ENCODE data around the gene COPB1.

Gene COPB1

GRCh38 chr11:14454861-14455632, 44.6 kb downstream of the COPB1 start:
- H3K36me3 ChIP-seq (ENCODE audit: insufficient read depth, low read length): peaks cover 41% of the 10 kb centered on the region
- H3K27me3 ChIP-seq (ENCODE audit: insufficient read depth, low read length): no peaks in the 10 kb centered on the region
- H3K4me3 ChIP-seq (ENCODE audit: low read length): no peak overlapping the region
- H3K9ac ChIP-seq (ENCODE audit: low read depth, low read length): no peak overlapping the region
- WGBS: 91% methylated on average over 6 of the region's 7 CpGs
- H3K4me1 ChIP-seq (ENCODE audit: insufficient read depth, low read length): no peaks in the 10 kb centered on the region
- H3K9me3 ChIP-seq (ENCODE audit: insufficient read depth, low read depth, low read length): no peaks in the 10 kb centered on the region
- H3K27ac ChIP-seq (ENCODE audit: low read depth, low read length): no peak overlapping the region

- Histone ChIP-seq H3K27me3 (ENCODE audit: insufficient read depth, low read length) (no peaks in the 10 kb centered on the region), H3K9me3 (ENCODE audit: insufficient read depth, low read depth, low read length) (no peaks in the 10 kb centered on the region), H3K36me3 (ENCODE audit: insufficient read depth, low read length) (peaks cover 11% of the 10 kb centered on the region), H3K4me3 (ENCODE audit: low read length) (no peak overlapping the region), H3K27ac (ENCODE audit: low read depth, low read length) (no peak overlapping the region), H3K9ac (ENCODE audit: low read depth, low read length) (no peak overlapping the region), H3K4me1 (ENCODE audit: insufficient read depth, low read length) (no peaks in the 10 kb centered on the region)
- 100% methylated on average over 1 of the region's 1 CpG for WGBS
These were observed 47.8 kb downstream of the COPB1 start for GRCh38 chr11:14451825-14452224.

- H3K27ac ChIP-seq (ENCODE audit: low read depth, low read length): no peak overlapping the region
- WGBS: 90% methylated on average over 1 of the region's 1 CpG
- H3K9ac ChIP-seq (ENCODE audit: low read depth, low read length): no peak overlapping the region
- H3K27me3 ChIP-seq (ENCODE audit: insufficient read depth, low read length): no peaks in the 10 kb centered on the region
- no peak overlapping the region for H3K4me3 ChIP-seq (ENCODE audit: low read length)
- 0 out of 2 replicates have a peak, but pooled peaks cover 6% of the 10 kb centered on the region for H3K36me3 ChIP-seq (ENCODE audit: insufficient read depth, low read length)
- no peaks in the 10 kb centered on the region for H3K4me1 ChIP-seq (ENCODE audit: insufficient read depth, low read length)
- H3K9me3 ChIP-seq (ENCODE audit: insufficient read depth, low read depth, low read length): no peaks in the 10 kb centered on the region
These were observed 50.3 kb downstream of the COPB1 start for GRCh38 chr11:14449302-14449714.

- H3K4me3 ChIP-seq (ENCODE audit: low read length): no peak overlapping the region
- no peaks in the 10 kb centered on the region for H3K27me3 ChIP-seq (ENCODE audit: insufficient read depth, low read length)
- no peak overlapping the region for H3K9ac ChIP-seq (ENCODE audit: low read depth, low read length)
- 95% methylated on average over 1 of the region's 1 CpG for WGBS
- H3K36me3 ChIP-seq (ENCODE audit: insufficient read depth, low read length): 0 out of 2 replicates have a peak, but pooled peaks cover 6% of the 10 kb centered on the region
- H3K27ac ChIP-seq (ENCODE audit: low read depth, low read length): no peak overlapping the region
- H3K9me3 ChIP-seq (ENCODE audit: insufficient read depth, low read depth, low read length): no peaks in the 10 kb centered on the region
- no peaks in the 10 kb centered on the region for H3K4me1 ChIP-seq (ENCODE audit: insufficient read depth, low read length)
These were observed 51.4 kb downstream of the COPB1 start for GRCh38 chr11:14448240-14448639.

- no peaks in the 10 kb centered on the region for H3K9me3 ChIP-seq (ENCODE audit: insufficient read depth, low read depth, low read length)
- H3K36me3 ChIP-seq (ENCODE audit: insufficient read depth, low read length): no peaks in the 10 kb centered on the region
- no peak overlapping the region for H3K4me3 ChIP-seq (ENCODE audit: low read length)
- no peaks in the 10 kb centered on the region for H3K27me3 ChIP-seq (ENCODE audit: insufficient read depth, low read length)
- no peak overlapping the region for H3K27ac ChIP-seq (ENCODE audit: low read depth, low read length)
- no peaks in the 10 kb centered on the region for H3K4me1 ChIP-seq (ENCODE audit: insufficient read depth, low read length)
- no peak overlapping the region for H3K9ac ChIP-seq (ENCODE audit: low read depth, low read length)
These were observed 52.9 kb downstream of the COPB1 start for GRCh38 chr11:14446701-14447169.

GRCh38 chr11:14445542-14446530, 53.8 kb downstream of the COPB1 start:
- Histone ChIP-seq H3K9ac (ENCODE audit: low read depth, low read length) (no peak overlapping the region), H3K9me3 (ENCODE audit: insufficient read depth, low read depth, low read length) (no peaks in the 10 kb centered on the region), H3K4me3 (ENCODE audit: low read length) (no peak overlapping the region), H3K36me3 (ENCODE audit: insufficient read depth, low read length) (no peaks in the 10 kb centered on the region), H3K27ac (ENCODE audit: low read depth, low read length) (no peak overlapping the region), H3K4me1 (ENCODE audit: insufficient read depth, low read length) (no peaks in the 10 kb centered on the region), H3K27me3 (ENCODE audit: insufficient read depth, low read length) (no peaks in the 10 kb centered on the region)
- 94% methylated on average over 2 of the region's 2 CpGs for WGBS

DNA sequence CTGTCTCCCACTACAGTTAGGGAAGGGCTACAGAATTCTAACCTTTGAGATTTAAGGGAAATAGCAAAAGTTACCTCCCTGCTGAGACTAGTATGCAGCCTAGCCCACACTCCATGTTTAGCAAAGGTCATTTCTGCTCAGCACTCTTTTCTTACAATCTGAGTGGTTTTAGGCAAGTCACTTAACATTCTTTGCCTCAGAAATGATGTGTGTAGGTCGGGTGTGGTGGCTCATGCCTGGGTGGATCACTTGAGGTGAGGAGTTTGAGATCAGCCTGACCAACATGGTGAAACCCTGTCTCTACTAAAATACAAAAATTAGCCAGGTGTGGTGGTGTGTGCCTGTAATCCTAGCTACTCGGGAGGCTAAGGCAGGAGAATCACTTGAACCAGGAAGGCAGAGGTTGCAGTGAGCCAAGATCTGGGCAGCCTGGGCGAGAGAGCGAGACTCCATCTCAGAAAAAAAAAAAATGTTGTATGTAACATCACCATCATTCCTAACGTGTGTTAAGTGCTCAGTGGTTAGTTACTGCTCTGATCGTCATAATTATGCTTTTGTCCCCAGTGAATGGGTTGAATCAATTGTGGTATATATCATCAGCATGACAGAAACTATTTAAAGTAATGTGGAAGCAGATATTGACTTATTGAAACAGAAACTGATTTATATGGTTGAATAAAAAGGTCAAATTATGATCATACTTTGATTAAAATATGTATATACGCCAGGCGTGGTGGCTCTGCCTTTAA, 55.0 kb downstream of the COPB1 start:
- no peak overlapping the region for H3K27ac ChIP-seq (ENCODE audit: low read depth, low read length)
- no peaks in the 10 kb centered on the region for H3K36me3 ChIP-seq (ENCODE audit: insufficient read depth, low read length)
- H3K9me3 ChIP-seq (ENCODE audit: insufficient read depth, low read depth, low read length): no peaks in the 10 kb centered on the region
- 89% methylated on average over 7 of the region's 8 CpGs for WGBS
- H3K27me3 ChIP-seq (ENCODE audit: insufficient read depth, low read length): no peaks in the 10 kb centered on the region
- H3K4me1 ChIP-seq (ENCODE audit: insufficient read depth, low read length): no peaks in the 10 kb centered on the region
- no peak overlapping the region for H3K4me3 ChIP-seq (ENCODE audit: low read length)
- H3K9ac ChIP-seq (ENCODE audit: low read depth, low read length): no peak overlapping the region

- H3K36me3 ChIP-seq (ENCODE audit: insufficient read depth, low read length): no peaks in the 10 kb centered on the region
- H3K27me3 ChIP-seq (ENCODE audit: insufficient read depth, low read length): no peaks in the 10 kb centered on the region
- H3K9ac ChIP-seq (ENCODE audit: low read depth, low read length): no peak overlapping the region
- 89% methylated on average over 1 of the region's 1 CpG for WGBS
- no peaks in the 10 kb centered on the region for H3K9me3 ChIP-seq (ENCODE audit: insufficient read depth, low read depth, low read length)
- H3K4me3 ChIP-seq (ENCODE audit: low read length): no peak overlapping the region
- H3K4me1 ChIP-seq (ENCODE audit: insufficient read depth, low read length): no peaks in the 10 kb centered on the region
- no peak overlapping the region for H3K27ac ChIP-seq (ENCODE audit: low read depth, low read length)
These were observed 56.0 kb downstream of the COPB1 start for GRCh38 chr11:14443638-14444037.

DNA sequence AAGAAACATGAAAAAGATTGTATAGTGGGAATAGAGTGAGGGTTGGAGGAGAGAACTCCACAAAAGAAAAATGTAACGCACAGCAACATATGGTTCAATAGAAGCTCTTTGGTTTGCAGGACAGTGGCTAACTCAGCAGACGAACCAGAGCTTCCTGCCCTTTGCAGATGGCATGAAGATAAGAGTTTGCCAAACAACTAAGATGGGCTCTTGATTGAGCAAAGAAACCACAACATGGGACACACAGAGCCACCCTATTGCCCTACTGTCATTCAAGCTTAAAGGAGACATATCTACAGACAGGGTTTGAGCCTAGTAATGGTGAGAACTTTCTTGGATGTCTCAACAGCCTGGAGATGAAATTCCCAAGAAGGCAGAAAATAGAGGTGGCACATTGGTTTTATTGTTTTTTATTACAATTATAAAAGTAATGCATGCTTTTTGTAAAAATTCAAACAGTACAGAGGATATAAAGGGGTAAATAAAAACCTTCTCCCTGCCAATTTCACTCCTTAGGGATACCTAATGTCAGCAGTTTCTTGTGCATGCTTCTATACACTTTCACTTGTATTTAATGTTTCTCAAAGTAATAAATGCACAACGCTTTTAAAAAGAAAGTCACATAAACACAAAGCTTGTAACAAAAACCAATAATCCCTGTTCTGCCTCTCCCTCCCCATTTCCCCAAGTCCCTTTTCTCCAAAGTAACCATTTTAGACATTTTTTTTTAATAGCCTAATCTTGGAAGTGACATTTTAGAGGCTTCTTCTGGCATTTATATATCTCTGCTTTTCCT, 63.7 kb downstream of the COPB1 start:
- Histone ChIP-seq H3K36me3 (ENCODE audit: insufficient read depth, low read length) (no peaks in the 10 kb centered on the region), H3K27ac (ENCODE audit: low read depth, low read length) (no peak overlapping the region), H3K4me1 (ENCODE audit: insufficient read depth, low read length) (no peaks in the 10 kb centered on the region), H3K9me3 (ENCODE audit: insufficient read depth, low read depth, low read length) (no peaks in the 10 kb centered on the region), H3K27me3 (ENCODE audit: insufficient read depth, low read length) (no peaks in the 10 kb centered on the region), H3K9ac (ENCODE audit: low read depth, low read length) (no peak overlapping the region), H3K4me3 (ENCODE audit: low read length) (no peak overlapping the region)
- WGBS: 93% methylated on average over 3 of the region's 3 CpGs

- H3K27ac ChIP-seq (ENCODE audit: low read depth, low read length): no peak overlapping the region
- no peaks in the 10 kb centered on the region for H3K27me3 ChIP-seq (ENCODE audit: insufficient read depth, low read length)
- H3K36me3 ChIP-seq (ENCODE audit: insufficient read depth, low read length): no peaks in the 10 kb centered on the region
- no peak overlapping the region for H3K9ac ChIP-seq (ENCODE audit: low read depth, low read length)
- no peaks in the 10 kb centered on the region for H3K9me3 ChIP-seq (ENCODE audit: insufficient read depth, low read depth, low read length)
- no peak overlapping the region for H3K4me3 ChIP-seq (ENCODE audit: low read length)
- H3K4me1 ChIP-seq (ENCODE audit: insufficient read depth, low read length): peaks cover 26% of the 10 kb centered on the region
These were observed 74.0 kb downstream of the COPB1 start for GRCh38 chr11:14425621-14426020.

All from HUES64 (cell line).